ENCODE results near the gene PELI1. TPM values are rescaled to one million over a fixed set of nuclear protein-coding genes. Genes with fewer than 3 reads are reported as not detected.

Gene PELI1
- total RNA-seq, 4 donors from 2014 or later: 18.4 to 31.0 (median 24.6) TPM

GRCh38 chr2:64166637-64167420 is 22.6 kb upstream of the PELI1 start:
- DNase-seq (ENCODE audit: low spot score in 2 of 2): no peak
- Histone ChIP-seq H3K4me3 (no peak overlapping the region), H3K27me3 (no peaks in the 10 kb centered on the region), H3K27ac (no peak overlapping the region), H3K9me3 (no peaks in the 10 kb centered on the region), H3K4me1 (no peaks in the 10 kb centered on the region), H3K36me3 (no peaks in the 10 kb centered on the region)
- TF ChIP-seq EP300 (IDR thresholded peaks at IDR 0.05) (no peak), CTCF (IDR thresholded peaks at IDR 0.05) (no peak), POLR2A (IDR thresholded peaks at IDR 0.05) (no peak)
- WGBS, 2 donors: 92 to 93% methylated on average over 4 of the region's 4 CpGs

GRCh38 chr2:64166212-64166611 is 22.0 kb upstream of the PELI1 start:
- no peak overlapping the region for H3K4me3 ChIP-seq
- no peaks in the 10 kb centered on the region for H3K27me3 ChIP-seq
- TF ChIP-seq EP300 (IDR thresholded peaks at IDR 0.05) (no peak), CTCF (IDR thresholded peaks at IDR 0.05) (no peak), POLR2A (IDR thresholded peaks at IDR 0.05) (no peak)
- H3K27ac ChIP-seq: no peak overlapping the region
- no peaks in the 10 kb centered on the region for H3K9me3 ChIP-seq
- no peaks in the 10 kb centered on the region for H3K4me1 ChIP-seq
- WGBS, 2 donors: 82 to 84% methylated on average over 2 of the region's 2 CpGs
- no peaks in the 10 kb centered on the region for H3K36me3 ChIP-seq
- no peak for DNase-seq (ENCODE audit: low spot score in 2 of 2)

- H3K9me3 ChIP-seq: no peaks in the 10 kb centered on the region
- 48 to 52% methylated on average over 1 of the region's 1 CpG for WGBS, 2 donors
- TF ChIP-seq CTCF (IDR thresholded peaks at IDR 0.05): no peak
- no peak for TF ChIP-seq EP300 (IDR thresholded peaks at IDR 0.05)
- no peak for TF ChIP-seq POLR2A (IDR thresholded peaks at IDR 0.05)
- no peaks in the 10 kb centered on the region for H3K36me3 ChIP-seq
- no peaks in the 10 kb centered on the region for H3K4me1 ChIP-seq
- no peak for DNase-seq (ENCODE audit: low spot score in 2 of 2)
- H3K27me3 ChIP-seq: no peaks in the 10 kb centered on the region
- H3K4me3 ChIP-seq: no peak overlapping the region
- H3K27ac ChIP-seq: no peak overlapping the region
Observed at GRCh38 chr2:64165706-64166105, 21.5 kb upstream of the PELI1 start.

- Histone ChIP-seq H3K4me1 (no peaks in the 10 kb centered on the region), H3K9me3 (no peaks in the 10 kb centered on the region), H3K27me3 (no peaks in the 10 kb centered on the region), H3K36me3 (no peaks in the 10 kb centered on the region), H3K4me3 (no peak overlapping the region), H3K27ac (no peak overlapping the region)
- WGBS, 2 donors: 88 to 97% methylated on average over 1 of the region's 1 CpG
- no peak for DNase-seq (ENCODE audit: low spot score in 2 of 2)
- TF ChIP-seq POLR2A (IDR thresholded peaks at IDR 0.05) (no peak), CTCF (IDR thresholded peaks at IDR 0.05) (no peak), EP300 (IDR thresholded peaks at IDR 0.05) (no peak)
Observed at GRCh38 chr2:64164629-64165028, 20.4 kb upstream of the PELI1 start.

GRCh38 chr2:64162516-64162915 is 18.3 kb upstream of the PELI1 start:
- Histone ChIP-seq H3K27ac (no peak overlapping the region), H3K4me3 (no peak overlapping the region), H3K27me3 (no peaks in the 10 kb centered on the region), H3K36me3 (no peaks in the 10 kb centered on the region), H3K4me1 (peaks cover 0 to 4% (median 2%) of the 10 kb centered on the region in 4 donors), H3K9me3 (no peaks in the 10 kb centered on the region)
- DNase-seq (ENCODE audit: low spot score in 2 of 2): no peak
- WGBS, 2 donors: 90 to 92% methylated on average over 1 of the region's 1 CpG
- TF ChIP-seq POLR2A (IDR thresholded peaks at IDR 0.05) (no peak), EP300 (IDR thresholded peaks at IDR 0.05) (no peak), CTCF (IDR thresholded peaks at IDR 0.05) (no peak)
